ENCODE data around the gene LRRK1.

Gene LRRK1

GRCh38 chr15:101012326-101013200 is 93.4 kb downstream of the LRRK1 start:
- Histone ChIP-seq H3K27me3 (ENCODE audit: insufficient read depth, low read length) (no peaks in the 10 kb centered on the region), H3K27ac (ENCODE audit: low read depth, low read length, poor library complexity, severe bottlenecking) (no peak overlapping the region), H3K36me3 (ENCODE audit: insufficient read depth, low read length) (peaks cover 75% of the 10 kb centered on the region), H3K4me3 (ENCODE audit: low read depth, low read length, poor library complexity, severe bottlenecking) (no peak overlapping the region), H3K9ac (ENCODE audit: low read length) (no peak overlapping the region), H3K9me3 (ENCODE audit: low read length) (no peaks in the 10 kb centered on the region), H3K9me2 (ENCODE audit: low read depth, low read length) (no peaks in the 10 kb centered on the region), H3F3A (ENCODE audit: insufficient read depth, low read length) (no peaks in the 10 kb centered on the region), H3K79me2 (ENCODE audit: insufficient read depth, low read length) (no peaks in the 10 kb centered on the region), H3K4me2 (ENCODE audit: low read length) (no peak overlapping the region), H3K4me1 (ENCODE audit: insufficient read depth, low read length, severe bottlenecking) (peaks cover 18% of the 10 kb centered on the region), H2AFZ (ENCODE audit: low read length) (no peak overlapping the region), H4K20me1 (ENCODE audit: insufficient read depth, low read length) (no peaks in the 10 kb centered on the region)
- TF ChIP-seq EZH2 (IDR thresholded peaks at IDR 0.05; ENCODE audit: borderline replicate concordance, low read length) (no peak), CTCF (IDR thresholded peaks at IDR 0.05; ENCODE audit: low read length) (no peak)

DNA sequence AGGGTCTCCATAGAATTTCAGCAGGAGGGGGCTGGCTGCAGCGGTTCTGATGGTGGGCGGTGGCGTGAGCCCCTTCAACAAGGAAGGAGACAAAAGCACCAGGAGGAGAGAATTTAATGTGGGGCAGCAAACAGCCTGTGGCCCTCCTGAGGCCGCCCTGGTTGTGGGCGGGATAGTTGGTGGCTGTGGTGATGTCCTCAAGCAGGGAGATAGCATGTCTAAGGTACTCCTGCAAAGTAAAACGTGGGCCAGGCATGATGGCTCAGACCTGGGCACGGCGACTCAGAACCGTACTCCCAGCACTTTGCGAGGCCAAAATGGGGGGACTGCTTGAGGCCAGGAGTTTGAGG is 94.0 kb downstream of the LRRK1 start:
- Histone ChIP-seq H3K4me1 (ENCODE audit: insufficient read depth, low read length, severe bottlenecking) (peaks cover 11% of the 10 kb centered on the region), H3K9me2 (ENCODE audit: low read depth, low read length) (no peaks in the 10 kb centered on the region), H3K9ac (ENCODE audit: low read length) (no peak overlapping the region), H3K79me2 (ENCODE audit: insufficient read depth, low read length) (no peaks in the 10 kb centered on the region), H3K27ac (ENCODE audit: low read depth, low read length, poor library complexity, severe bottlenecking) (no peak overlapping the region), H2AFZ (ENCODE audit: low read length) (no peak overlapping the region), H3K4me2 (ENCODE audit: low read length) (no peak overlapping the region), H3K36me3 (ENCODE audit: insufficient read depth, low read length) (peaks cover 82% of the 10 kb centered on the region), H3K9me3 (ENCODE audit: low read length) (no peaks in the 10 kb centered on the region), H3K27me3 (ENCODE audit: insufficient read depth, low read length) (no peaks in the 10 kb centered on the region), H3K4me3 (ENCODE audit: low read depth, low read length, poor library complexity, severe bottlenecking) (no peak overlapping the region), H4K20me1 (ENCODE audit: insufficient read depth, low read length) (no peaks in the 10 kb centered on the region), H3F3A (ENCODE audit: insufficient read depth, low read length) (no peaks in the 10 kb centered on the region)
- no peak for TF ChIP-seq EZH2 (IDR thresholded peaks at IDR 0.05; ENCODE audit: borderline replicate concordance, low read length)
- TF ChIP-seq CTCF (IDR thresholded peaks at IDR 0.05; ENCODE audit: low read length), result no peak

DNA sequence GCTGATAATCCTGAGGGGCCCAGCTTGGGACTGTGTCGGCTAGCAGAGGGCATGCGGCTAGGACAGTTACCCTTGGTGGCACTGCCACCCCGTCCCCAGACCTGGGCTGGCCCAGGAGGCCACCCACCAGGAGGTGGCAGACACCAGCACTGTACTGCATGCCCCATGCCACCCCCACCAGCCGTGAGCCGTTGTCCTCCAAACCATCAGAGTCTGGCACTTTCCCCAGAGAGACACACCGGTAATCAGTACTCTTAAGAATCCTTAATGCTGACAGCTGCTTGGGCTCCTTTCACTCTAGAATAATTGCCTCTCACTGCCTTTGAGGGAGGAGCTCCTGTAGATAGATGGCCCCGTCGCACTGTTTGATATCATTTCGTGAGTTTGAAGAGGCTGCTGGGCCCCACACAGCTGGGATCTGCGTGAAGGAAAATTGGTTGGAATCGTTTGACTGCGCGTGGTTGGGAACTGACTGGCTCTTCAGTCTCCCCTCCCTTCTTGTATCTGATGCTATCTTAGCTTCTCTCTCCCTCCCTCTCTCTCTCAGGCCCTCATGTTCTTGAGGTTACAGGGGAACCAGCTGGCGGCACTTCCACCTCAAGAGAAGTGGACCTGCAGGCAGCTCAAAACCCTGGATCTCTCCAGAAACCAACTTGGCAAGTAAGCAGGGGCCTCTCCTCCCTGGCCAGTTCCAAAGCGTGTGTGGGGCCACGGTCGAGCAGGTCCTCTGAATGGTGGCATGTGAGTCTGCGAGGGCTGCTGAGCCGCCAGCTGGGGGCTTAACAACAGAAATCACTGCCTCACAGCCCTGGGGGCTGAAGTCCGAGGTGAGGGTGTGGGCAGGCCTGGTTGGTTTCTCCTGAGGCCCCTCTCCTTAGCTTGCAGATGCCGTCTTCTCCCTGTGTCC is 94.9 kb downstream of the LRRK1 start:
- Histone ChIP-seq H3K9me3 (ENCODE audit: low read length) (no peaks in the 10 kb centered on the region), H3K27me3 (ENCODE audit: insufficient read depth, low read length) (no peaks in the 10 kb centered on the region), H3K9me2 (ENCODE audit: low read depth, low read length) (no peaks in the 10 kb centered on the region), H3K79me2 (ENCODE audit: insufficient read depth, low read length) (no peaks in the 10 kb centered on the region), H2AFZ (ENCODE audit: low read length) (no peak overlapping the region), H3K27ac (ENCODE audit: low read depth, low read length, poor library complexity, severe bottlenecking) (no peak overlapping the region), H3K4me1 (ENCODE audit: insufficient read depth, low read length, severe bottlenecking) (peaks cover 3% of the 10 kb centered on the region), H3K4me2 (ENCODE audit: low read length) (no peak overlapping the region), H3K36me3 (ENCODE audit: insufficient read depth, low read length) (peaks cover 88% of the 10 kb centered on the region), H4K20me1 (ENCODE audit: insufficient read depth, low read length) (no peaks in the 10 kb centered on the region), H3K4me3 (ENCODE audit: low read depth, low read length, poor library complexity, severe bottlenecking) (no peak overlapping the region), H3K9ac (ENCODE audit: low read length) (no peak overlapping the region), H3F3A (ENCODE audit: insufficient read depth, low read length) (no peaks in the 10 kb centered on the region)
- TF ChIP-seq CTCF (IDR thresholded peaks at IDR 0.05; ENCODE audit: low read length), result no peak
- TF ChIP-seq EZH2 (IDR thresholded peaks at IDR 0.05; ENCODE audit: borderline replicate concordance, low read length), result no peak
